Measurements from ENCODE around the gene ASAH2.
"Not testable (repeated sequence)": the region's sequence is repeated elsewhere in the genome, so short reads cannot be mapped to it uniquely, and the experiment has no call there.

The ASAH2 gene

GRCh38 chr10:50251394-50251793 lies at the start of gene ASAH2:
ASAH2 (minus strand) TSS chr10:50251516; CDS start chr10:50248610, 2,906 bp downstream.
- DNase-seq = no peak

GRCh38 chr10:50299948-50300669 lies 48.8 kb upstream of the ASAH2 start:
- no peak for DNase-seq

- DNase-seq = no peak
Observed at GRCh38 chr10:50295367-50295766, 44.1 kb upstream of the ASAH2 start.

GRCh38 chr10:50294582-50294981 lies 43.3 kb upstream of the ASAH2 start:
- DNase-seq = no peak

GRCh38 chr10:50293513-50294313 lies 42.4 kb upstream of the ASAH2 start:
- DNase-seq = no peak

- DNase-seq = no peak
Observed at GRCh38 chr10:50291261-50291850, 40.0 kb upstream of the ASAH2 start.

- DNase-seq = no peak
Observed at GRCh38 chr10:50289196-50289595, 37.9 kb upstream of the ASAH2 start.

- no peak for DNase-seq
Observed at GRCh38 chr10:50286996-50287803, 35.9 kb upstream of the ASAH2 start.

- no peak for DNase-seq
Observed at GRCh38 chr10:50286517-50286916, 35.2 kb upstream of the ASAH2 start.

- no peak for DNase-seq
Observed at GRCh38 chr10:50281967-50282522, 30.7 kb upstream of the ASAH2 start.

- DNase-seq = no peak
Observed at GRCh38 chr10:50281210-50281966, 30.1 kb upstream of the ASAH2 start.

GRCh38 chr10:50280049-50280841 lies 28.9 kb upstream of the ASAH2 start:
- peak; percentile 51 for DNase-seq

GRCh38 chr10:50279489-50279888 lies 28.2 kb upstream of the ASAH2 start:
- no peak for DNase-seq

GRCh38 chr10:50275650-50276235 lies 24.4 kb upstream of the ASAH2 start:
- DNase-seq = no peak

- DNase-seq = no peak
Observed at GRCh38 chr10:50272531-50272930, 21.2 kb upstream of the ASAH2 start.

GRCh38 chr10:50271564-50272250 lies 20.4 kb upstream of the ASAH2 start:
- no peak for DNase-seq

GRCh38 chr10:50267877-50268276 lies 16.6 kb upstream of the ASAH2 start:
- not testable (repeated sequence) for DNase-seq

- DNase-seq = not testable (repeated sequence)
Observed at GRCh38 chr10:50262625-50263024, 11.3 kb upstream of the ASAH2 start.

GRCh38 chr10:50260791-50261281 lies 9.5 kb upstream of the ASAH2 start:
- DNase-seq = no peak

- DNase-seq = no peak
Observed at GRCh38 chr10:50254479-50254878, 3.2 kb upstream of the ASAH2 start.
